ENCODE results near the gene ELP1. TPM values are rescaled to one million over a fixed set of nuclear protein-coding genes. Genes with fewer than 3 reads are reported as not detected.
"Not testable (repeated sequence)": the region's sequence is repeated elsewhere in the genome, so short reads cannot be mapped to it uniquely, and the experiment has no call there.

ELP1 gene
- total RNA-seq, 4 donors from 2014 or later: 15.2 to 23.3 (median 18.9) TPM

DNA sequence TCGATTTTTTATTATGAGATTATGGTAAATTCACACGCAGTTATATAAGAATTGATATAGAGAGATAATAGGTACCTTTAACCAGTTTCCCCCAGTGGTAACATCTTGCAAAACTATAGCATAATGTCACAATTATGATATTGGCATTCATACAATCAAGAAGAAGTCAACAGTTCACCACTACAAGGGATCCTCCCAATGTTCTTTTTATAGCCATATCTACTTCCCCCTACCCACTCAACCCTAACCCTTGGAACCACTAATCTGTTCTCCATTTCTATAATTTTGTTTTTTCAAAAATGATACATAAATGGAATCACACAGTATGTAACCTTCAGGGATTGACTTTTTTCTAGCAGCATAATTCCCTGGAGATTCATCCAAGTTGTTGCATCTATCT lies 88.0 kb downstream of the ELP1 start:
- Histone ChIP-seq H3K36me3 (no peaks in the 10 kb centered on the region), H3K4me1 (peaks cover 0 to 16% (median 0%) of the 10 kb centered on the region in 3 donors), H3K9me3 (no peaks in the 10 kb centered on the region), H3K4me3 (no peak overlapping the region), H3K27me3 (no peaks in the 10 kb centered on the region), H3K27ac (no peak overlapping the region)
- TF ChIP-seq, protein P1, sequence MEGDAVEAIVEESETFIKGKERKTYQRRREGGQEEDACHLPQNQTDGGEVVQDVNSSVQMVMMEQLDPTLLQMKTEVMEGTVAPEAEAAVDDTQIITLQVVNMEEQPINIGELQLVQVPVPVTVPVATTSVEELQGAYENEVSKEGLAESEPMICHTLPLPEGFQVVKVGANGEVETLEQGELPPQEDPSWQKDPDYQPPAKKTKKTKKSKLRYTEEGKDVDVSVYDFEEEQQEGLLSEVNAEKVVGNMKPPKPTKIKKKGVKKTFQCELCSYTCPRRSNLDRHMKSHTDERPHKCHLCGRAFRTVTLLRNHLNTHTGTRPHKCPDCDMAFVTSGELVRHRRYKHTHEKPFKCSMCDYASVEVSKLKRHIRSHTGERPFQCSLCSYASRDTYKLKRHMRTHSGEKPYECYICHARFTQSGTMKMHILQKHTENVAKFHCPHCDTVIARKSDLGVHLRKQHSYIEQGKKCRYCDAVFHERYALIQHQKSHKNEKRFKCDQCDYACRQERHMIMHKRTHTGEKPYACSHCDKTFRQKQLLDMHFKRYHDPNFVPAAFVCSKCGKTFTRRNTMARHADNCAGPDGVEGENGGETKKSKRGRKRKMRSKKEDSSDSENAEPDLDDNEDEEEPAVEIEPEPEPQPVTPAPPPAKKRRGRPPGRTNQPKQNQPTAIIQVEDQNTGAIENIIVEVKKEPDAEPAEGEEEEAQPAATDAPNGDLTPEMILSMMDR (IDR thresholded peaks at IDR 0.05): no peak
- no peak for TF ChIP-seq POLR2AphosphoS5 (IDR thresholded peaks at IDR 0.05)
- no peak for ATAC-seq
- 87 to 95% methylated on average over 2 of the region's 2 CpGs for WGBS, 2 donors (ENCODE audit: low coverage in 1 of 2)

DNA sequence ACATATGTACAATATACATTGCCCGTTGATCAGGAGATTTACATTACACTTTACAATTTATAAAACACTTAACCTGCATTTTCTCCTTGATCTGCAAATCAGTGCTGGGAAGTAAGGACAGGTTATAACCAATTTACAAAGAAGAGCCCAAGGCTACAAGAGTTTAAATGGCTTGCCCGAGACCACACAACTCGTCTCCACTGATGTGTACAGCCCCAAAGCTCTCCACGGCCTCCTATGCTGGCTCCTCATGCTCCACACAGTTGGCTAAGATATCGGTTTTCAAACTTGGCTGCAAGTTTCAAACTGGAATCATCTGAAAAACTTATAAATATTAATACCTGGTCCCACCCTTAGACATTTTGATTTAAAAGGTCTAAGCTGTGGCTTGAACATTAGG lies 88.4 kb downstream of the ELP1 start:
- no peaks in the 10 kb centered on the region for H3K36me3 ChIP-seq
- no peaks in the 10 kb centered on the region for H3K27me3 ChIP-seq
- H3K9me3 ChIP-seq: no peaks in the 10 kb centered on the region
- H3K27ac ChIP-seq: no peak overlapping the region
- H3K4me3 ChIP-seq: no peak overlapping the region
- TF ChIP-seq POLR2AphosphoS5 (IDR thresholded peaks at IDR 0.05): no peak
- TF ChIP-seq, protein P1 (IDR thresholded peaks at IDR 0.05): no peak
- TF ChIP-seq POLR2A (IDR thresholded peaks at IDR 0.05): no peak
- TF ChIP-seq EP300 (IDR thresholded peaks at IDR 0.05): no peak
- WGBS, 2 donors (ENCODE audit: low coverage in 1 of 2): 46 to 89% methylated on average over 4 to 5 of the region's 5 CpGs
- no peak for ATAC-seq
- H3K4me1 ChIP-seq: peaks cover 0 to 16% (median 0%) of the 10 kb centered on the region in 3 donors

DNA sequence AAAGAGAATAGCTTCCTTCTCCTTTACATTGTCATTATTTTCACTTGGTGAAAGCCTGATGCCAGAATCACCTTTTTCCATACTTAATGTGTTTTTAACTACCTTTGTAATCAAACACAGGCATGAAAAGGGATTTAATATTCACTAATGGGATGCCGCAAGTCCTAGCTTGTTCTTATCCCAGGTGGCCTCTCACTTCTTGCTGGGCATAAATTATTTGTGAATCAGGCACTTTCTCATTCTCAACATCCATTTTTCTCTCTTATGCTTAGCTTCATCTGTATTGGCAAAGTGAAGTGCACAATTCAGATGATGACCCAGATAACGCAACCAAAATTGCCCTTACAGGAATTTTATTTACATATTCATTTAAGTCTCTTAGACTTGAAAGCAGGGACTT lies 89.1 kb downstream of the ELP1 start:
- no peak overlapping the region for H3K4me3 ChIP-seq
- peaks cover 0 to 16% (median 0%) of the 10 kb centered on the region in 3 donors for H3K4me1 ChIP-seq
- H3K27ac ChIP-seq: no peak overlapping the region
- no peak for ATAC-seq
- TF ChIP-seq, protein P1 (IDR thresholded peaks at IDR 0.05): no peak
- TF ChIP-seq POLR2A (IDR thresholded peaks at IDR 0.05) (no peak), POLR2AphosphoS5 (IDR thresholded peaks at IDR 0.05) (no peak), EP300 (IDR thresholded peaks at IDR 0.05) (no peak)
- H3K9me3 ChIP-seq: no peaks in the 10 kb centered on the region
- WGBS, 2 donors (ENCODE audit: low coverage in 1 of 2): 61 to 66% methylated on average over 2 of the region's 2 CpGs
- H3K27me3 ChIP-seq: no peaks in the 10 kb centered on the region
- no peaks in the 10 kb centered on the region for H3K36me3 ChIP-seq

DNA sequence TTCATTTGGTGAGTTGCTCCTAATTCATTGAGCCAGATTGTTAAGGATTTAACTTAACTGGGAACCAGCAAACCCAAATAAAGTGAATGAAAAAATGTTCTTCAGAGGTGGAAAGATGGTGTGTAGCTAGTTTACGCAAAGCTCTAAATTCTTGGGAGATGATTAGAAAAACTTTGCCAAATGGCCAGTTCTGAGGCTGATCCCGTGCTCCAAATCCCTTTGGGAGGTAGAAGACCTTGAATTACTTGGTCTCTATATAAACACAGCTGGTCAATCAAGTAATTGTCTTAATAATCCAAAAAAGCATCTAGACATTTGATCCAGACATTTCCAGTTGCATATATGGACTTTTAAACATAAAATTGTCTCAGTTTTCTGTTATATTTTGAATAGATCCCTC lies 89.5 kb downstream of the ELP1 start:
- Histone ChIP-seq H3K9me3 (no peaks in the 10 kb centered on the region), H3K36me3 (no peaks in the 10 kb centered on the region), H3K4me1 (peaks cover 0 to 16% (median 0%) of the 10 kb centered on the region in 3 donors), H3K27me3 (no peaks in the 10 kb centered on the region), H3K4me3 (no peak overlapping the region), H3K27ac (no peak overlapping the region)
- 34 to 42% methylated on average over 2 of the region's 2 CpGs for whole genome bisulfite sequencing, 2 donors (ENCODE audit: low coverage in 1 of 2)
- no peak for ATAC-seq
- no peak for TF ChIP-seq POLR2A (IDR thresholded peaks at IDR 0.05)
- no peak for TF ChIP-seq POLR2AphosphoS5 (IDR thresholded peaks at IDR 0.05)
- TF ChIP-seq EP300 (IDR thresholded peaks at IDR 0.05): no peak
- TF ChIP-seq, protein P1 (IDR thresholded peaks at IDR 0.05): no peak

DNA sequence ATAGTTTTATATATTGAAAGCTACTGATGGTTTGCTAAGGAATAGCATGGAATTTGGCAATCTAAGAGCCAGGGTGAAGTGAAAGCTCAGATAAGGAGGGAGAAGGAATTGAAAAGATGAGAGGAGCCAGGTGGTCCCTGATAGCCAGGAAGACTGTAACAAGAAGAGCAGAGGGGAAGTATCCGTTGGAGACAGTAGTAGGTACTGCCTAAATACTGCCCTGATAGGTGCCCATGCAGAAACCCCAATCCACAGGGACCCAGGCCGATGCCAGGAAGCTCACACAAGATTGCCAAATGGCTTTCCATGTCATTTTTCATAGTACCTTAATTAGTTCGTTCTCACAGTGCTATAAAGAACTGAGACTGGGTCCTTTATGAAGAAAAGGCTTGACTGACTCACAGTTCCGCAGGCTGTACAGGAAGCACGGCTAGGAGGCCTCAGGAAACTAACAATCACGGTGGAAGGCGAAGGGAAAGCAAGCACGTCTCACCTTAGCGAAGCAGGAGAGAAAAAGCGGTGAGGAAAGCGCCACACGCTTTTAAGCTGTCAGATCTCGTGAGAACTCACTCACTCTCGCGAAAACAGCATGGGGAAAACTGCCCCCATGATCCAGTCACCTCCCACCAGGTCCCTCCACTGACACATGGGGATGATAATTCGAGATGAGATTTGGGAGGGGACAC lies 91.2 kb downstream of the ELP1 start:
- no peak for TF ChIP-seq EP300 (IDR thresholded peaks at IDR 0.05)
- TF ChIP-seq POLR2A (IDR thresholded peaks at IDR 0.05): no peak
- TF ChIP-seq POLR2AphosphoS5 (IDR thresholded peaks at IDR 0.05): no peak
- TF ChIP-seq, protein P1 (IDR thresholded peaks at IDR 0.05): no peak
- no peaks in the 10 kb centered on the region for H3K9me3 ChIP-seq
- WGBS, 2 donors (ENCODE audit: low coverage in 1 of 2): 70 to 77% methylated on average over 4 to 13 of the region's 16 CpGs
- H3K27ac ChIP-seq: no peak overlapping the region
- no peak for ATAC-seq
- H3K27me3 ChIP-seq: no peaks in the 10 kb centered on the region
- no peaks in the 10 kb centered on the region for H3K36me3 ChIP-seq
- H3K4me3 ChIP-seq: no peak overlapping the region
- peaks cover 0 to 16% (median 0%) of the 10 kb centered on the region in 3 donors for H3K4me1 ChIP-seq

DNA sequence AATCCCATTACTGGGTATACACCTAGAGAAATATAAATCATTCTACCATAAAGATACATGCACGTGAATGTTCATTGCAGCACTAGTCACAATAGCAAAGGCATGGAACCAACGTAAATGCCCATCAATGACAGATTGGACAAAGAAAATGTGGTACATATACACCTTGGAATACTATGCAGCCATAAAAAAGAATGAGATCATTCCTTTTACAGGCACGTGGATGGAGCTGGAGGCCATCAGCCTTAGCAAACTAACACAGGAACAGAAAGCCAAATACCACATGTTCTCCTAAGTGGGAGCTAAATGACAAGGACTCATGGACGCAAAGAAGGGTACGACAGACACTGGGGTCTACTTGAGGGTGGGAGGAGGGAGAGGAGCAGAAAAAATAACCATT lies 94.4 kb downstream of the ELP1 start:
- not testable (repeated sequence) for H3K36me3 ChIP-seq, ATAC-seq, H3K4me3 ChIP-seq, H3K27me3 ChIP-seq, H3K9me3 ChIP-seq, H3K27ac ChIP-seq, H3K4me1 ChIP-seq
- 75 to 93% methylated on average over 3 to 5 of the region's 5 CpGs for WGBS, 2 donors (ENCODE audit: low coverage in 1 of 2)
